Measurements from ENCODE around the gene OR5AC2.

Gene OR5AC2

GRCh38 chr3:98110550-98110908 lies 23.6 kb downstream of the OR5AC2 start:
- no peaks in the 10 kb centered on the region for H3K27me3 ChIP-seq (replicated peaks; ENCODE audit: control insufficient read depth, insufficient read depth, low read length)
- DNase-seq (ENCODE audit: extremely low read depth, insufficient read length): no peak
- no peak for TF ChIP-seq CTCF (IDR thresholded peaks at IDR 0.05; ENCODE audit: insufficient read depth, low read length, poor library complexity, severe bottlenecking)
- H3K4me3 ChIP-seq (replicated peaks; ENCODE audit: low read depth, low read length): no peak overlapping the region
- H3K36me3 ChIP-seq (ENCODE audit: control insufficient read depth, insufficient read depth, low read length): no peaks in the 10 kb centered on the region

DNA sequence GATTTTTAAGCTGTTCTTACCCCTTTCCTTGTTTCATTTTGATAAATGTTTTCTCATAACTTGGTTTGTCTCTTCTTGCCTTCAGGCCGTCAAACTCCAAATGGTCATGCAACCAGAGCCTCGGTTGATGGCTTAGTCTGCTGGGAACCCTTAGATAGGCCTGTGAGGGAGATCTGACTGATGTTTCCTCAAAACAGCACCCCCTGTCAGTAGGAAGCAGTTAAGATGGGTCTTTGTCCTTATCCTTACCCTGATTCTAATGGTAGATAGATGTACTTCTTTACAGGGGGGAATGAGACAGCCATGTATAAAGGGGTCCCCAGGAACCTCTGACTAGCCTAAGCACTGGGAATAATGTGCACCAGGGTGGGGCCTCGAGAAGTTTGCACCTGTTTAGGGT lies 27.3 kb downstream of the OR5AC2 start:
- peak; percentile 21 for TF ChIP-seq CTCF (IDR thresholded peaks at IDR 0.05; ENCODE audit: insufficient read depth, low read length, poor library complexity, severe bottlenecking)
- H3K27me3 ChIP-seq (replicated peaks; ENCODE audit: control insufficient read depth, insufficient read depth, low read length): no peaks in the 10 kb centered on the region
- H3K36me3 ChIP-seq (ENCODE audit: control insufficient read depth, insufficient read depth, low read length): no peaks in the 10 kb centered on the region
- H3K4me3 ChIP-seq (replicated peaks; ENCODE audit: low read depth, low read length): no peak overlapping the region
- no peak for DNase-seq (ENCODE audit: extremely low read depth, insufficient read length)

GRCh38 chr3:98115717-98116116 lies 28.7 kb downstream of the OR5AC2 start:
- H3K4me3 ChIP-seq (replicated peaks; ENCODE audit: low read depth, low read length): no peak overlapping the region
- no peaks in the 10 kb centered on the region for H3K27me3 ChIP-seq (replicated peaks; ENCODE audit: control insufficient read depth, insufficient read depth, low read length)
- no peaks in the 10 kb centered on the region for H3K36me3 ChIP-seq (ENCODE audit: control insufficient read depth, insufficient read depth, low read length)
- no peak for DNase-seq (ENCODE audit: extremely low read depth, insufficient read length)
- TF ChIP-seq CTCF (IDR thresholded peaks at IDR 0.05; ENCODE audit: insufficient read depth, low read length, poor library complexity, severe bottlenecking): no peak

- no peaks in the 10 kb centered on the region for H3K36me3 ChIP-seq (ENCODE audit: control insufficient read depth, insufficient read depth, low read length)
- DNase-seq (ENCODE audit: extremely low read depth, insufficient read length): no peak
- H3K27me3 ChIP-seq (replicated peaks; ENCODE audit: control insufficient read depth, insufficient read depth, low read length): no peaks in the 10 kb centered on the region
- H3K4me3 ChIP-seq (replicated peaks; ENCODE audit: low read depth, low read length): no peak within 1 kb of the TSS
- TF ChIP-seq CTCF (IDR thresholded peaks at IDR 0.05; ENCODE audit: insufficient read depth, low read length, poor library complexity, severe bottlenecking): no peak
These were observed 43.4 kb downstream of the OR5AC2 start, which contains the start of gene OR5H1 for GRCh38 chr3:98130421-98130820. Gene OR5H1, plus strand, starts transcription at chr3:98130721. Its CDS starts 1,977 bp downstream, at chr3:98132698.

DNA sequence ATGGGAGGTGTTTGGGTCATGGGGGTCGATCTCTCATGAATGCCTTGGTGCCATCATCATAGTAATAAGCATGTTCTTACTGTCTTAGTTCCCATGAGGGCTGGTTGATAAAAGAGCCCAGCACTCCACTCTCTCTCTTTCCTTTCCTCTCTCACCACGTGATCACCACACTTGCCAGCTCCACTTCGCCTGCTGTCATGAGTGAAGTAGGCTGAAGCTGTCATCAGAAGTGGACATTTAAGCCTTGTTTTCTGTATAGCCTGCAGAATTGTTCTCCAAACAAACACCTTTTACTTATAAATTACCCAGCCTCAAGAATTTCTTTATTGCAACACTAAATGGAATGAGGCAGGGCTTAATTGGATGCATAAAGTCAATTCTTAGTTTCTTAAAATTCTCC lies 49.7 kb downstream of the OR5AC2 start:
- TF ChIP-seq CTCF (IDR thresholded peaks at IDR 0.05; ENCODE audit: insufficient read depth, low read length, poor library complexity, severe bottlenecking): no peak
- H3K4me3 ChIP-seq (replicated peaks; ENCODE audit: low read depth, low read length): no peak overlapping the region
- H3K36me3 ChIP-seq (ENCODE audit: control insufficient read depth, insufficient read depth, low read length): no peaks in the 10 kb centered on the region
- no peaks in the 10 kb centered on the region for H3K27me3 ChIP-seq (replicated peaks; ENCODE audit: control insufficient read depth, insufficient read depth, low read length)
- DNase-seq (ENCODE audit: extremely low read depth, insufficient read length): no peak
